Psoas muscle (tissue), 8 donors: ENCODE measurements around the gene OR9Q1. TPM values are rescaled to one million over a fixed set of nuclear protein-coding genes. Genes with fewer than 3 reads are reported as not detected.

Experiments
- ATAC-seq, 4 donors: fragments of 200-7000 bp; cut with Tn5 transposase; one replicate each; pipeline ENCODE4 v1.9.1; 2020; ENCODE audit warnings: moderate library complexity in 3 of 4, mild to moderate bottlenecking in 2 of 4
- DNase-seq, 2 donors: peaks; one replicate each; pipeline ENCODE4 v3.0.0-alpha.2; 2020
- H3K27ac ChIP-seq: fragments of 200-600 bp; one replicate; pipeline ENCODE4 v1.8.0; 2022
- H3K27me3 ChIP-seq, 3 donors: fragments of 200-600 bp in 1 of 3; one replicate each; pipeline versions ENCODE4 v1.6.1 to v1.8.0; 2013 to 2022; ENCODE audit warnings: low read length in 2 of 3, mild to moderate bottlenecking in 2 of 3, moderate library complexity in 1 of 3; ENCODE audit not compliant: insufficient read depth in 3 of 3
- H3K36me3 ChIP-seq, 2 donors: fragments of 200-600 bp in 1 of 2; one replicate each; pipeline versions ENCODE4 v1.6.1 to v1.8.0; 2013 to 2022; ENCODE audit warnings: low read depth in 1 of 2, mild to moderate bottlenecking in 1 of 2, moderate library complexity in 1 of 2; ENCODE audit not compliant: insufficient read depth in 1 of 2
- H3K4me1 ChIP-seq: fragments of 200-600 bp; one replicate; pipeline ENCODE4 v1.8.0; 2022
- H3K4me3 ChIP-seq: fragments of 200-600 bp; one replicate; pipeline ENCODE4 v1.8.0; 2022; ENCODE audit warnings: mild to moderate bottlenecking
- H3K9me3 ChIP-seq: fragments of 200-600 bp; one replicate; pipeline ENCODE4 v1.8.0; 2022
- CTCF ChIP-seq: fragments of 200-600 bp; IDR thresholded peaks from one replicate; pipeline ENCODE4 v1.8.0; 2022; ENCODE audit warnings: antibody characterized with exemption
- WGBS, 3 donors: extraction: QIAGEN DNeasy Blood & Tissue Kit; methylation state at CpG; one replicate each; pipeline versions ENCODE4 v1.1.6 to v1.1.7; 2013; 5-methylcytosine and 5-hydroxymethylcytosine counted together
- intact Hi-C, 2 donors: fragments of 100-400 bp; cut with DNase I; formaldehyde crosslinking; loops; one replicate each; pipeline versions ENCODE4 v1.11.0 to v1.14.2; 2022
- polyA plus RNA-seq, 3 donors: library from polyadenylated mRNA; stranded (reverse); fragments of 200-250 nt; gene quantifications; one replicate each; pipeline ENCODE4 v1.2.3, GENCODE V29; 2013
- total RNA-seq, 4 donors: library from RNA; stranded (reverse); fragmentation: NEBNext Ultra II Directional in 2 of 4; extraction: Animal tissue kit (Norgen Biotek cat#: 25700) in 2 of 4; gene quantifications; one replicate each; pipeline versions ENCODE4 v1.2.1 to v1.2.4, GENCODE V29; 2021 to 2023
- donor health status: healthy with polysubstance abuse.
- donor health status: DM: no; HTN: no; CAD: no; lungs with moderate emphysema.
- donor health status: Bipolar disorder and iron deficiency.
- donor health status: healthy.
- donor health status: DM: yes; HTN: yes; CAD: no.
- donor health status: DM: no; HTN: no; CAD: no.
- donor health status: DM: no; HTN: no; CAD: no.
- donor health status: DM: yes; HTN: yes; CAD: no.

The OR9Q1 gene
- total and polyA plus RNA-seq, 7 donors = not detected

GRCh38 chr11:58043379-58043778, 19.7 kb downstream of the OR9Q1 start:
- no peak overlapping the region for H3K4me3 ChIP-seq
- no peak for TF ChIP-seq CTCF
- intact Hi-C loops = no loop called here
- no peaks in the 10 kb centered on the region for H3K36me3 ChIP-seq
- no peaks in the 10 kb centered on the region for H3K27me3 ChIP-seq
- H3K4me1 ChIP-seq = no peaks in the 10 kb centered on the region
- no peaks in the 10 kb centered on the region for H3K9me3 ChIP-seq
- WGBS, 3 donors = 69 to 70% (median 70%) methylated on average over 2 of the region's 2 CpGs
- no peak overlapping the region for H3K27ac ChIP-seq
- ATAC-seq (no peak), DNase-seq (no peak)

- intact Hi-C loops = no loop called here
- DNase-seq (no peak), ATAC-seq (no peak)
- Histone ChIP-seq H3K27me3 (no peaks in the 10 kb centered on the region), H3K27ac (no peak overlapping the region), H3K4me3 (no peak overlapping the region), H3K36me3 (no peaks in the 10 kb centered on the region), H3K4me1 (no peaks in the 10 kb centered on the region), H3K9me3 (no peaks in the 10 kb centered on the region)
- TF ChIP-seq CTCF = no peak
- WGBS, 3 donors = 59 to 80% (median 64%) methylated on average over 3 of the region's 3 CpGs
Measured at GRCh38 chr11:58046231-58046630, 22.6 kb downstream of the OR9Q1 start.

- intact Hi-C loops = no loop called here
- ATAC-seq (no peak), DNase-seq (no peak)
- no peaks in the 10 kb centered on the region for H3K9me3 ChIP-seq
- no peak overlapping the region for H3K27ac ChIP-seq
- H3K4me1 ChIP-seq = no peaks in the 10 kb centered on the region
- no peaks in the 10 kb centered on the region for H3K27me3 ChIP-seq
- no peak overlapping the region for H3K4me3 ChIP-seq
- 87 to 93% (median 89%) methylated on average over 3 of the region's 3 CpGs for WGBS, 3 donors
- TF ChIP-seq CTCF = no peak
- no peaks in the 10 kb centered on the region for H3K36me3 ChIP-seq
Measured at GRCh38 chr11:58047818-58048217, 24.1 kb downstream of the OR9Q1 start.

- Histone ChIP-seq H3K36me3 (no peaks in the 10 kb centered on the region), H3K9me3 (no peaks in the 10 kb centered on the region), H3K27ac (no peak overlapping the region), H3K4me3 (no peak overlapping the region), H3K27me3 (no peaks in the 10 kb centered on the region), H3K4me1 (no peaks in the 10 kb centered on the region)
- DNase-seq = no peak
- intact Hi-C loops = no loop called here
- ATAC-seq = no peak
- TF ChIP-seq CTCF = no peak
- 89 to 100% (median 90%) methylated on average over 1 of the region's 1 CpG for WGBS, 3 donors
Measured at GRCh38 chr11:58055806-58056401, 32.2 kb downstream of the OR9Q1 start.

- no peaks in the 10 kb centered on the region for H3K36me3 ChIP-seq
- intact Hi-C loops = no loop called here
- no peak for ATAC-seq
- H3K27me3 ChIP-seq = no peaks in the 10 kb centered on the region
- H3K9me3 ChIP-seq = no peaks in the 10 kb centered on the region
- H3K4me1 ChIP-seq = no peaks in the 10 kb centered on the region
- WGBS, 3 donors = 77 to 82% (median 78%) methylated on average over 3 of the region's 3 CpGs
- no peak for TF ChIP-seq CTCF
- no peak for DNase-seq
- H3K4me3 ChIP-seq = no peak overlapping the region
- no peak overlapping the region for H3K27ac ChIP-seq
Measured at GRCh38 chr11:58057481-58057880, 33.8 kb downstream of the OR9Q1 start.
